ENCODE data around the gene ADCY10.

DNA sequence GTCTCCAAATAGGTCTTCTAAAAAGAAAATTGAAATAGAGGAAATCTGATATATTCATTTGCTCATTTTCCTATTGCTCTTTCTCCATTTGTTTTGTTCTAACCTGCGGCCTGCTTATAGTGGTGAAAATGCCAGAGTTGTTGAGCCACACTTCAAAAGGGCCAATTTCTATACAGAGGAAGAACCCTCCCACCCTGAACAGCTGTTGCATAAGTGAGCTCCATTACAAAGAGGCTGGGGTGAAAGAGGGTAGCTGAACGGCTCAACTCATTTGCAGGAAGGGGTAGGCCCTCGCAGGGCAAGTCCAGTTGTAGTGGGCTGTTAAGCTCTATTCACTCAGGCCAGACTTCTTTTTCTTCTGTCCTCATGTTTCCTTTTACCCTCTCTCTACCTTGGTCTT, 8.8 kb downstream of the ADCY10 start:
- TF ChIP-seq, protein P1, sequence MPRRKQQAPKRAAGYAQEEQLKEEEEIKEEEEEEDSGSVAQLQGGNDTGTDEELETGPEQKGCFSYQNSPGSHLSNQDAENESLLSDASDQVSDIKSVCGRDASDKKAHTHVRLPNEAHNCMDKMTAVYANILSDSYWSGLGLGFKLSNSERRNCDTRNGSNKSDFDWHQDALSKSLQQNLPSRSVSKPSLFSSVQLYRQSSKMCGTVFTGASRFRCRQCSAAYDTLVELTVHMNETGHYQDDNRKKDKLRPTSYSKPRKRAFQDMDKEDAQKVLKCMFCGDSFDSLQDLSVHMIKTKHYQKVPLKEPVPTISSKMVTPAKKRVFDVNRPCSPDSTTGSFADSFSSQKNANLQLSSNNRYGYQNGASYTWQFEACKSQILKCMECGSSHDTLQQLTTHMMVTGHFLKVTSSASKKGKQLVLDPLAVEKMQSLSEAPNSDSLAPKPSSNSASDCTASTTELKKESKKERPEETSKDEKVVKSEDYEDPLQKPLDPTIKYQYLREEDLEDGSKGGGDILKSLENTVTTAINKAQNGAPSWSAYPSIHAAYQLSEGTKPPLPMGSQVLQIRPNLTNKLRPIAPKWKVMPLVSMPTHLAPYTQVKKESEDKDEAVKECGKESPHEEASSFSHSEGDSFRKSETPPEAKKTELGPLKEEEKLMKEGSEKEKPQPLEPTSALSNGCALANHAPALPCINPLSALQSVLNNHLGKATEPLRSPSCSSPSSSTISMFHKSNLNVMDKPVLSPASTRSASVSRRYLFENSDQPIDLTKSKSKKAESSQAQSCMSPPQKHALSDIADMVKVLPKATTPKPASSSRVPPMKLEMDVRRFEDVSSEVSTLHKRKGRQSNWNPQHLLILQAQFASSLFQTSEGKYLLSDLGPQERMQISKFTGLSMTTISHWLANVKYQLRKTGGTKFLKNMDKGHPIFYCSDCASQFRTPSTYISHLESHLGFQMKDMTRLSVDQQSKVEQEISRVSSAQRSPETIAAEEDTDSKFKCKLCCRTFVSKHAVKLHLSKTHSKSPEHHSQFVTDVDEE (CRISPR knock-in tag; IDR thresholded peaks at IDR 0.05): no peak
- TF ChIP-seq TCF4 (CRISPR knock-in tag; IDR thresholded peaks at IDR 0.05; ENCODE audit: borderline replicate concordance): no peak
- TF ChIP-seq RARB (CRISPR knock-in tag; IDR thresholded peaks at IDR 0.05): no peak
- TF ChIP-seq ZFP3 (CRISPR knock-in tag; IDR thresholded peaks at IDR 0.05): no peak
- TF ChIP-seq ZFP30 (CRISPR knock-in tag; IDR thresholded peaks at IDR 0.05): no peak
- TF ChIP-seq ZNF70 (CRISPR knock-in tag; IDR thresholded peaks at IDR 0.05): no peak
- TF ChIP-seq ARNTL (CRISPR knock-in tag; IDR thresholded peaks at IDR 0.05; ENCODE audit: borderline replicate concordance, low read depth): no peak
- TF ChIP-seq TOX (CRISPR knock-in tag; IDR thresholded peaks at IDR 0.05; ENCODE audit: borderline replicate concordance): no peak
- TF ChIP-seq, protein P2, sequence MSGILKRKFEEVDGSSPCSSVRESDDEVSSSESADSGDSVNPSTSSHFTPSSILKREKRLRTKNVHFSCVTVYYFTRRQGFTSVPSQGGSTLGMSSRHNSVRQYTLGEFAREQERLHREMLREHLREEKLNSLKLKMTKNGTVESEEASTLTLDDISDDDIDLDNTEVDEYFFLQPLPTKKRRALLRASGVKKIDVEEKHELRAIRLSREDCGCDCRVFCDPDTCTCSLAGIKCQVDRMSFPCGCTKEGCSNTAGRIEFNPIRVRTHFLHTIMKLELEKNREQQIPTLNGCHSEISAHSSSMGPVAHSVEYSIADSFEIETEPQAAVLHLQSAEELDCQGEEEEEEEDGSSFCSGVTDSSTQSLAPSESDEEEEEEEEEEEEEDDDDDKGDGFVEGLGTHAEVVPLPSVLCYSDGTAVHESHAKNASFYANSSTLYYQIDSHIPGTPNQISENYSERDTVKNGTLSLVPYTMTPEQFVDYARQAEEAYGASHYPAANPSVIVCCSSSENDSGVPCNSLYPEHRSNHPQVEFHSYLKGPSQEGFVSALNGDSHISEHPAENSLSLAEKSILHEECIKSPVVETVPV (CRISPR knock-in tag; IDR thresholded peaks at IDR 0.05): no peak
- TF ChIP-seq SNAI2 (CRISPR knock-in tag; IDR thresholded peaks at IDR 0.05): no peak
- no peak for TF ChIP-seq ZNF565 (CRISPR knock-in tag; conservative IDR thresholded peaks at IDR 0.05; ENCODE audit: low read depth)

Measured in SK-N-SH treated with all-trans-retinoic acid at 6 μM for 48 hours (cell line).